Spleen (tissue), 11 donors: ENCODE data around the gene NUP210L. TPM values are rescaled to one million over a fixed set of nuclear protein-coding genes. Genes with fewer than 3 reads are reported as not detected.
"Not testable (repeated sequence)": the region's sequence is repeated elsewhere in the genome, so short reads cannot be mapped to it uniquely, and the experiment has no call there.

ENCODE experiments used
- DNase-seq: peaks from one replicate; pipeline ENCODE4 v3.0.0-alpha.2; 2020
- H3K27ac ChIP-seq, 8 donors: fragments of 200-600 bp; sonication (generic) in 7 of 8; 1 replicate in 4 of 8; 2 replicates in 4 of 8; pipeline versions ENCODE4 v1.5.0 to v1.8.0; 2016 to 2021; ENCODE audit warnings: inconsistent platforms in 4 of 8, mild to moderate bottlenecking in 4 of 8, moderate library complexity in 1 of 8
- H3K27me3 ChIP-seq, 7 donors: fragments of 200-600 bp; sonication (generic) in 6 of 7; replicated peaks in 1 of 7; 1 replicate in 4 of 7; 2 replicates in 3 of 7; pipeline versions ENCODE4 v1.5.0 to v1.8.0; 2016 to 2021; ENCODE audit warnings: inconsistent platforms in 3 of 7, mild to moderate bottlenecking in 1 of 7
- H3K36me3 ChIP-seq, 6 donors: fragments of 200-600 bp; sonication (generic) in 5 of 6; 1 replicate in 4 of 6; 2 replicates in 2 of 6; pipeline versions ENCODE4 v1.5.0 to v1.8.0; 2016 to 2021; ENCODE audit warnings: inconsistent platforms in 2 of 6
- H3K4me1 ChIP-seq, 6 donors: fragments of 200-600 bp; sonication (generic) in 5 of 6; 1 replicate in 3 of 6; 2 replicates in 3 of 6; pipeline versions ENCODE4 v1.5.0 to v1.8.0; 2016 to 2021; ENCODE audit warnings: inconsistent platforms in 3 of 6
- H3K4me3 ChIP-seq, 8 donors: fragments of 200-600 bp; sonication (generic) in 7 of 8; 1 replicate in 4 of 8; 2 replicates in 4 of 8; pipeline versions ENCODE4 v1.5.0 to v1.8.0; 2016 to 2021; ENCODE audit warnings: inconsistent platforms in 4 of 8, mild to moderate bottlenecking in 4 of 8, moderate library complexity in 2 of 8
- H3K9me3 ChIP-seq, 8 donors: fragments of 200-600 bp; sonication (generic) in 7 of 8; 1 replicate in 4 of 8; 2 replicates in 4 of 8; pipeline versions ENCODE4 v1.5.0 to v1.8.0; 2016 to 2021; ENCODE audit warnings: inconsistent platforms in 4 of 8
- POLR2A ChIP-seq, 3 donors: fragments of 450-650 bp; IDR thresholded peaks; one replicate each; pipeline ENCODE4 v1.5.1; 2017; ENCODE audit warnings: antibody characterized with exemption in 3 of 3, mild to moderate bottlenecking in 1 of 3
- POLR2AphosphoS5 ChIP-seq, 3 donors: sonication (generic); formaldehyde crosslinking; IDR thresholded peaks; one replicate each; pipeline ENCODE4 v1.5.1; 2017; ENCODE audit warnings: antibody characterized with exemption in 3 of 3
- WGBS, 5 donors: extraction: QIAGEN DNeasy Blood & Tissue Kit in 3 of 5; methylation state at CpG; one replicate each; pipeline versions ENCODE4 v1.1.5 to v1.1.7; 2013 to 2018; 5-methylcytosine and 5-hydroxymethylcytosine counted together
- intact Hi-C: fragments of 100-400 bp; cut with DNase I; formaldehyde crosslinking; loops from one replicate; pipeline ENCODE4 v1.15.0; 2023; ENCODE audit warnings: low total_unique reads
- polyA plus RNA-seq, 3 donors: library from polyadenylated mRNA; stranded (reverse); fragments of 200-250 nt; gene quantifications; one replicate each; pipeline ENCODE4 v1.2.1, GENCODE V29; 2013
- total RNA-seq, 7 donors: library from RNA; depleted of rRNA in 3 of 7; stranded (reverse); fragments of >200 nt in 3 of 7; fragmentation: NEBNext Ultra II Directional in 4 of 7; extraction: Animal tissue kit (Norgen Biotek cat#: 25700) in 4 of 7; gene quantifications; one replicate each; pipeline versions ENCODE4 v1.1.0 to v1.2.1, GENCODE V29; 2016 to 2021
- TF ChIP-seq, protein P1 (sequence below), 11 experiments: fragments of 200-600 bp in 7 of 11; fragments of 450-650 bp in 4 of 11; sonication (generic) in 4 of 11; IDR thresholded peaks in 8 of 11; conservative IDR thresholded peaks in 3 of 11; 1 replicate in 7 of 11; 2 replicates in 4 of 11; pipeline versions ENCODE4 v1.4.0 to v1.8.0; 2016 to 2021; ENCODE audit warnings: antibody characterized with exemption in 11 of 11, inconsistent platforms in 4 of 11, mild to moderate bottlenecking in 1 of 11
- donor health status: healthy with polysubstance abuse.
- donor health status: DM: no; HTN: no; CAD: no; lungs with moderate emphysema.
- donor health status: DM: no; HTN: no; CAD: no.
- donor health status: Bipolar disorder and iron deficiency.
- donor health status: healthy.
- donor health status: DM: no; HTN: no; CAD: no.
- donor health status: DM: yes; HTN: yes; CAD: no.

Gene NUP210L
- total and polyA plus RNA-seq, 10 donors: 0.02 to 0.34 (median 0.09) TPM; not detected in 4

DNA sequence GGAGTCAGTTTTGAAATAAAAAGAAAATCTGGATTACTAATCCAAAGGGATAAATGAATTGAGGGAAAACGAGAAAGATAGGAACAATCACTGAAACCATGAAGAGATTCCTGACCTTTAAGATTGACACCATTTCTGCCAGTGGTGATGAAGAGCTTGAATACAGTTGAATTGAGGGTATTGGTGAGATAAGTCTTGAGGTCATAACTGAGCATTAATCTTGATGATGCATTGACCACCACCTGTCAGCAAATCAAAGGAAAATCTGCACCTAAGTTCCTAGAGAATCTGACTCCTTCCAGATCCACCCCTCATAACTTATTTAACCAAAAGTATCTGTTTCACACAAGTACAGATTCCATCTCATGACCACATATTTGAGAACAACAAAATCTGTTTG lies 142.7 kb downstream of the NUP210L start:
- no peaks in the 10 kb centered on the region for H3K36me3 ChIP-seq
- TF ChIP-seq POLR2A (IDR thresholded peaks at IDR 0.05) (no peak), POLR2AphosphoS5 (IDR thresholded peaks at IDR 0.05) (no peak)
- TF ChIP-seq, protein P1, sequence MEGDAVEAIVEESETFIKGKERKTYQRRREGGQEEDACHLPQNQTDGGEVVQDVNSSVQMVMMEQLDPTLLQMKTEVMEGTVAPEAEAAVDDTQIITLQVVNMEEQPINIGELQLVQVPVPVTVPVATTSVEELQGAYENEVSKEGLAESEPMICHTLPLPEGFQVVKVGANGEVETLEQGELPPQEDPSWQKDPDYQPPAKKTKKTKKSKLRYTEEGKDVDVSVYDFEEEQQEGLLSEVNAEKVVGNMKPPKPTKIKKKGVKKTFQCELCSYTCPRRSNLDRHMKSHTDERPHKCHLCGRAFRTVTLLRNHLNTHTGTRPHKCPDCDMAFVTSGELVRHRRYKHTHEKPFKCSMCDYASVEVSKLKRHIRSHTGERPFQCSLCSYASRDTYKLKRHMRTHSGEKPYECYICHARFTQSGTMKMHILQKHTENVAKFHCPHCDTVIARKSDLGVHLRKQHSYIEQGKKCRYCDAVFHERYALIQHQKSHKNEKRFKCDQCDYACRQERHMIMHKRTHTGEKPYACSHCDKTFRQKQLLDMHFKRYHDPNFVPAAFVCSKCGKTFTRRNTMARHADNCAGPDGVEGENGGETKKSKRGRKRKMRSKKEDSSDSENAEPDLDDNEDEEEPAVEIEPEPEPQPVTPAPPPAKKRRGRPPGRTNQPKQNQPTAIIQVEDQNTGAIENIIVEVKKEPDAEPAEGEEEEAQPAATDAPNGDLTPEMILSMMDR (IDR thresholded peaks at IDR 0.05 in 8 of 11, conservative IDR thresholded peaks at IDR 0.05 in 3 of 11): no peak
- no peaks in the 10 kb centered on the region for H3K4me1 ChIP-seq
- intact Hi-C loops: loop anchor here (10.0 kb wide), 1 partner anchor 133 kb away; no protein-coding TSS in a partner anchor
- DNase-seq: no peak
- H3K9me3 ChIP-seq: no peaks in the 10 kb centered on the region
- no peak overlapping the region for H3K4me3 ChIP-seq
- H3K27ac ChIP-seq: no peak overlapping the region
- WGBS, 5 donors: 73 to 88% (median 79%) methylated on average over 1 of the region's 1 CpG
- H3K27me3 ChIP-seq: no peaks in the 10 kb centered on the region

DNA sequence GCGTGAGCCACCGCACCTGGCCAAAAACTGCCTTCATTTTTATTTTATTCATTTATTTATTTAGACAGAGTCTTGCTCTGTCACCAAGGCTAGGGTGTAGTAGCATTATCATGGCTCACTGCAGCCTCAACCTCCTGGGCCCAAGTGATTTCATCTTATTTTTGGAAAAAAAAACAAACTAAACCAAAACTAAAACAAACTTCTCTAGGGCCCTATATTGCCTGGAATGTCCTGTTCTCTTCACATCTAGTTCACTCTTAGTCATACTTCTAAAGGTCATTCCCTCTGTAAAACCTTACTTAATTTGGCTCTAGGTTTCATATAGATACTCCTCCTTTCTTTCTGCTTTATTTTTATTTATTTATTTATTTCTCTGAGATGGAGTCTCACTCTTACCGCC lies 148.7 kb downstream of the NUP210L start:
- Histone ChIP-seq H3K4me3 (no peak overlapping the region), H3K27ac (no peak overlapping the region), H3K9me3 (no peaks in the 10 kb centered on the region), H3K4me1 (no peaks in the 10 kb centered on the region), H3K27me3 (no peaks in the 10 kb centered on the region), H3K36me3 (no peaks in the 10 kb centered on the region)
- intact Hi-C loops: no loop called here
- WGBS, 5 donors: 92 to 98% (median 96%) methylated on average over 3 of the region's 3 CpGs
- DNase-seq: no peak
- TF ChIP-seq, protein P1 (IDR thresholded peaks at IDR 0.05 in 8 of 11, conservative IDR thresholded peaks at IDR 0.05 in 3 of 11): no peak
- TF ChIP-seq POLR2AphosphoS5 (IDR thresholded peaks at IDR 0.05): no peak
- TF ChIP-seq POLR2A (IDR thresholded peaks at IDR 0.05): no peak

DNA sequence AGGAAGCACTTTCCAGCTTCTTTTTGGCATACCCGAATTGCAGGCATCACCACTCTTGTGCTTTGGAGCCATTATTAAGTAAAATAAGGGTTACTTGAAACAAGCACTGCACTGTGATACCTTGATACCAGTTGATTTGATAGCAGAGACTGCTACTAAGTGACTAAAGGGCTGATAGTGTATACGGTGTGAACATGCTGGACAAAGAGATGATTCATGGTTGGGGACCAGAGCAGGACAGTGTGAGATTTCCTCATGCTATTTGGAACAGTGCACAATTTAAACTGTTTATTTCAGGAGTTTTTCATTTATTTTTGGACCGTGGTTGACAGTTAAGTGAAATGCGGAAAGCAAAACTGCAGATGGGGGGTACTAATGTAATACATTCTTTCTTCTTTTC lies 154.5 kb downstream of the NUP210L start:
- TF ChIP-seq, protein P1 (IDR thresholded peaks at IDR 0.05 in 8 of 11, conservative IDR thresholded peaks at IDR 0.05 in 3 of 11): no peak
- Histone ChIP-seq H3K36me3 (peaks cover 0 to 11% (median 8%) of the 10 kb centered on the region in 6 donors), H3K4me1 (no peaks in the 10 kb centered on the region), H3K27me3 (no peaks in the 10 kb centered on the region), H3K27ac (no peak overlapping the region), H3K9me3 (no peaks in the 10 kb centered on the region), H3K4me3 (no peak overlapping the region)
- DNase-seq: no peak
- WGBS, 5 donors: 80 to 86% (median 84%) methylated on average over 4 of the region's 4 CpGs
- intact Hi-C loops: no loop called here

DNA sequence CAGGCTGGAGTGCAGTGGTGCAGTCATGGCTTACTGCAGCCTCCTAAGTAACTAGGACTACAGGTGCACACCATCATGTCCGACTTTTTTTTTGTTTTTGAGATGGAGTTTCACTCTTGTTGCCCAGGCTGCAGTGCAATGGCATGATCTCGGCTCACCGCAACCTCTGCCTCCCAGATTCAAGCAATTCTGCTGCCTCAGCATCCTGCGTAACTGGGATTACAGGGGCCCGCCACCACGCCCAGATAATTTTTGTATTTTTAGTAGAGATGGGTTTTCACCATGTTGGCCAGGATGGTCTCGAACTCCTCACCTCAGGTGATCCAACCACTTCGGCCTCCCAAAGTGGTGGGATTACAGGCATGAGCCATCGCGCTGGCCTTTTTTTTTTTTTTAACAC lies 158.0 kb downstream of the NUP210L start:
- intact Hi-C loops, H3K27ac ChIP-seq, DNase-seq, H3K9me3 ChIP-seq, H3K4me3 ChIP-seq, H3K27me3 ChIP-seq: not testable (repeated sequence)
- H3K4me1 ChIP-seq: peaks cover 15 to 33% (median 24%) of the 10 kb centered on the region in 6 donors
- 94 to 98% (median 96%) methylated on average over 10 of the region's 10 CpGs for WGBS, 5 donors
- H3K36me3 ChIP-seq: peaks cover 0 to 47% (median 42%) of the 10 kb centered on the region in 6 donors

DNA sequence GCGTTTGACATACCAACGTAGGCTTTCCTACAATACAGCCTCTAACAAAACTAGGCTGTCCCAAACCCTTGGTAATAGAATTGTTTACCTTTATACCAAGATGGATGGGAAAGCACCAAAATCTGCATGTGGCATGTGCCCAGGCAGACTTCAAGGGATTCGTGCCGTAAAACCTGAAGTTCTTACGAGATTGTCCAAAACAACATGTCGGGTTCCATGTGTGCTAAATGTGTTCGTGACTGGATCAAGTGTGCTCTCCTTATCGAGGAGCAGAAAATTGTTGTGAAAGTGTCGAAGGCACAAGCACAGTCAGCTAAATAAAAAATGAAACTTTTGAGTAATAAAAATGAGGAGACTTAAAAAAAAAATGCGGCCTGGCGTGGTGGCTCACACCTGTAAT lies 159.2 kb downstream of the NUP210L start:
- H3K4me1 ChIP-seq: peaks cover 18 to 42% (median 34%) of the 10 kb centered on the region in 6 donors
- peaks cover 0 to 53% (median 45%) of the 10 kb centered on the region in 6 donors for H3K36me3 ChIP-seq
- 93 to 99% (median 95%) methylated on average over 11 of the region's 11 CpGs for WGBS, 5 donors
- DNase-seq: no peak
- no peaks in the 10 kb centered on the region for H3K9me3 ChIP-seq
- H3K27ac ChIP-seq: no peak overlapping the region
- no peaks in the 10 kb centered on the region for H3K27me3 ChIP-seq
- intact Hi-C loops: no loop called here
- H3K4me3 ChIP-seq: no peak overlapping the region
- TF ChIP-seq, protein P1 (IDR thresholded peaks at IDR 0.05 in 8 of 11, conservative IDR thresholded peaks at IDR 0.05 in 3 of 11): no peak
- TF ChIP-seq POLR2AphosphoS5 (IDR thresholded peaks at IDR 0.05): no peak
- TF ChIP-seq POLR2A (IDR thresholded peaks at IDR 0.05): no peak
